ENCODE data around the gene PCK2. TPM values are rescaled to one million over a fixed set of nuclear protein-coding genes. Genes with fewer than 3 reads are reported as not detected.
A peak's percentile ranks its signal among the peaks of the same experiment; 100 is the strongest.

PCK2 gene
- total RNA-seq, 1 donor from 2014 or later = 5.8 TPM

- DNase-seq = no peak
These were observed 45.3 kb downstream of the PCK2 start for GRCh38 chr14:24139272-24139934.

DNA sequence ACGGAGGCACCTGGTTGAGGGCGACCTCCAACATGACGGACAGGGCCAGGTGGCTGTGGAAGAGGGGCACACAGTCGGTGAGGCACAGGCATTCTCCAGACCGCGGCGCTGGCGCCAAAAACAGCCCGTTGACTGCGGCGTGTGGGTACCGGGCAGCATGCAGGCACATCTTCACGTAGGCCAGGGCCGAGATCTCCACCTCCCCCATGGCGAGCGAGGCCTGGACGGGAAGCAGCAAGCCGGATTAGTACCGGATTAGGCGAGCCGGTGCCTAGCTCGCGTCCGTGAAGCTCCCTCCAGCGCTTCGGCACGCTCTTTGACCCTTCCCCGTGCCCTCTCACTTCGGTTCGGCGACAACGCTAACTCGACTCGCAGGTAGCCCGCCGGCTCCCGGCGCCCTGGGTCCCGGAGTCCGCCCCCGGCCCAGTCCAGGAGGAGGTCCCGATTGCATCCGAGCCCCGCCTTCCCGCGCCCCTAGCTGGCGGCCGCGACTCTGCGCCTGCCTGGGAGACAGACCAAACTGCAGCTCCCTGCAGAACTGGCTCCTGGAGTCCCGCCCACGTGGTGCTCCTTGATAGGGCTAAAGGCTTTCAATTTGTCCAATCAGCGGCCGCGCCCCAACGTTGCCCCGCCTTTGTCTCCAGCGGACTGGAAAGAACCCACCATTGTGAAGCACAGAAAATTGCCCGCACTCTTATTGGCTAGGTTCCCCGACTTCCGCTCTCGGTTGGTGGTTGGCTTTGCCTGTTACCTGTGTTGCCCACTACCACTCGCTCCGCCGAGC is 47.2 kb downstream of the PCK2 start, which contains the start of gene EMC9:
EMC9 (minus strand) TSS at position 495 of the 784 bp plus-strand sequence; CDS start at position 208, 287 bp downstream.
- DNase-seq = peak; percentile 100

DNA sequence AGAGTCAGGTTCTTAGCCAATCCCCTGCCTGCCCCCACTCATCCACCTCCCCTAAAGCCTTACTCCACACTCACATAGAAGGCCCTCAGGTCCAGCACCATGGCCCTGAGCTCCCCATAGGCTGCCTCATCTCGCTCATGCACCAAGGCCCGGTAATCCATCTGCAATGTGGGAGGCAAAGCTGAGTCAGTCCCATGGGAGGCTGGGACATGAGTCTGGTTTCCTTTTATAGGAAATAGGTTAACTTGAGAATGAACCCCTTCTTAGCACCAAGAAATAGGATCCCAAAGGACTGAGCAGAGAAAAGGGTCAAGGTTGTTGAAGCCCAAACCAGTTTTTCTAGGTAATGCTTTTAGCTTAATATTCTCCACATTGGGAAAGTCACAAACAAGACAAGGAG is 49.4 kb downstream of the PCK2 start:
- no peak for DNase-seq

DNA sequence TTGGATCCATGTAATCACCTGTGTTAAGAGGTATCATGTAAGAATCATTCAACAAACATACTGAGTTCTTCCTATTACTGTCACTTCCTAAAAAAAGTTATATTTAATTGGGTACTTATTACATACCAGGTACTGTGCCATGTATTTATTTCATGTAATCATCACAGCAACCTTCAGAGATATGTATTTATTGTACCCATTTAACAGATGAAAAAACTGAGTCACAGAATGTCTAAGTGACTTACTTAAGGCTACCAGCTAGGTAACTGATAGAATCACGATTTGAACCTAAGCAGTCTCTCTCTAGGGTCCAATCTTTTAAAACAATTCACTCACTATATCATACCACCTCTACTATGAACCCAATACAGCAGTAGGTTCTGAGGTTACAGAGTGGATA is 50.3 kb downstream of the PCK2 start:
- no peak for DNase-seq

DNA sequence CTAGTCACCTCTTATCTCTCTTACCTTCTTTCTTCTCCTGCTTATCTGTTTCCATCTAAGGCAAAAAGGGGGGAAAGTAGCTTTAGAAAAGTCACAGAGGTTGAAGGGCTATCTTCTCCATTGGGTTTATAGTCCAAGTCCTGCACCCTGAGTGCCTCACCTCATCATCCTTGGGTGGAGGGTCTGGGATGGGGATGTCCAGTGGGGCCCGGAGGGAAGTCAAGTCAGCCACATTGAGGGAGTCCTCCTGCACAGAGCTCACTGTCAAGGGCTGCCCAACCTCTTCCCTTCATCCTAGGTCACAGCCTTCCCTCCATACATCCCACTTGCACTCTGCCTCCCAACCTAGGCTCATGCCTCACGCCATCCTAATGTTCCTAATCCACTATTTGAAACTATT is 51.1 kb downstream of the PCK2 start:
- no peak for DNase-seq

DNA sequence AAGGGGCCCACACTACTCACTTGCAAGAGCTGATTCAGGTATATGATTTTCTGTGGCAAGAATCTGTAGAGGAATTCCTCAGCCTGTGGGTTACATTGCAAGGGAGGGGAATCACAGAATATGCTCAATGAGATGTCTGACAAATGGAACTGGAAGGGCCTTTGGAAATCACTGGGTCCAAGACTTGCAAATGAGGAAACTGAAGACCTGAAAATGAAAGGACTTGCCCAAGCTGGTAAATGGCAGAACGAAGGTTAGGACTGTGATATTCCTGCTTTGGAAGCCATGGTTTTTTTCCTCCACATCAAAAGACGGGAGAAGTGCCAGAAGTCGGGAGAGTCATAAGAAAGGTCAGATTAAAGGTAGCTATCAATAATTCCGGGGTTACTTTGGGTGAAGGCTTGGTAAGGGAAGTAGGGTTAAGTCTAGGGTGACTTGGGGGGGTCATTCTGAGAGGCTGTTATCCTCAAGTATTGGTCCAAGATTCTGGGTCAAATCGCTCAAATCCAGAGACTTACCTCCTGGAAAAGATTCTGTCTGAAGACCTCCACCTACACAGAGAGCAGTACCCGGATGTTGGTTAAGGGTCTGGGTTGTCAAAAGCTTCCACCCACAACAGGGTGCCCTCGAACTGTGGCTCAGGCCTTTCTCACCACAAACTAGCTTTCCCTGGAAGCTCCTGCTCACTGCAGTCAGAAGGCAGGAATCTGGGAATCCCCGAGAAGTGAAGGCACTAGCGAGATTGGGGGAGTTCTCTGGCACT is 51.8 kb downstream of the PCK2 start:
- no peak for DNase-seq

DNA sequence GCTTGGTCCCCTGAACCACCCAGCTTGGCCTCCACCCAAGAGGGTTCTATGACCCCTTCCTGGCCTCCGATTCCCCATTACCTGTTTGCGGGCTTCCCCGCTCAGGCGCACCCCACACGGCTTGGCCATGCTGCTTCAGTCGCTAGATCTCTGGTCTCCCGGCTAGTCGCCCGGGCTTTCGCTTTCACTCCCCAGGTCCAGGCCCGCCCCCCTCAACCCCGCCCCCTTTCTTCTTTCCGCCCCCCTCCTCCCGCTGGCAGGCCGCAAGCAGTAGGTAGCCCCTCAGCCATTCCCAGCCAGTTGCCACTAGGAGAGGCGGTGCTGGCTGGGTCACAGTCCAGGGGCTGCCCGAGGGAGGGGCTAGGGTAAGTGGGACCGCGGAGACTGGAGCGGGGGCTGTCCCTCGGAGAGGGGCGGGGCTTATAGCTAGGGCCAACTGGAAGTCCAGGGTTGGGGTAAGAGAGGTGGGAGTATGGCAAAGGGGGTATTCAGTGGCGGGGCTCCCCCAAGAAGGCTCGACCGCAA is 52.4 kb downstream of the PCK2 start, which contains the start of gene PSME2:
PSME2 (minus strand) TSS at position 158 of the 525 bp plus-strand sequence; CDS start at position 129, 29 bp downstream.
- peak; percentile 98 for DNase-seq

DNA sequence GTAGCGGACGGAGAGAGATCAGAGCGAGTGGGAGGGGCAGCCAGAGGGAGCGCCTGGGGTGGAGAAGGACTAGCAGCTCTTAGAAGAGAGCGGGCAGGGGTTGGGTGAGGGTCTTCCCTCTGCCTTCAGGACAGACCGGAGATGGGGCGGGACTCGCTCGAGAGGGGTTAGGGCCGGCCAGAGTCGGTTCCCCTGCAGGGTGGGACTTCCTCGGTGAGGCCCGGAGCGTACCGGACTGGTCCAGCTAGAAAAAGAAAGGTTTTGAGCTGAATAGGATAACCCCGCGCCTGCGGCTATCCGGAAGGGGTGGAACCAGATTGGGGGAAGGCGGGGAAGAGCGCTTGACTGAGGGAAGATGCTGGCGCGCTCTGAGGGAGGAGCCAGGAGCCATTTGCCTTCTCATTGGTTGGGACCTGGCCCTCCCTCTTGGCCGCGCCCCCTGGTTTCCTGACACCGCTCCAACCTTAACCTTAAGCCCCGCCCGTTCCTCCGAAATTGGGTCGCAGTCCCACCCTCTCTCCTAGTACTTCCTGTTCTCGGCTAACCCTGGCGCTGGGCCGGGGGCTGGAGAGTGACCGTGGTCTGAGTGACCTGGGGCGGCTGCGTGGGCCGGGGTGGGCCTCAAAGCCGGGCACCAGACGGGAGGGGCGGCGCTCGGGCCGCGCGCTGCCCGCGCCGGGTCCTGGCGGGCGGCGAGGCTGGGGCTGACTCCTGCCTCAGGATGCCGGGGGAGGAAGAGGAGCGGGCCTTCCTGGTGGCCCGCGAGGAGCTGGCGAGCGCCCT is 53.1 kb downstream of the PCK2 start, which contains the start of gene RNF31:
RNF31 (plus strand) TSS at position 521 of the 783 bp plus-strand sequence; CDS start at position 722, 201 bp downstream.
- peak; percentile 98 for DNase-seq

DNA sequence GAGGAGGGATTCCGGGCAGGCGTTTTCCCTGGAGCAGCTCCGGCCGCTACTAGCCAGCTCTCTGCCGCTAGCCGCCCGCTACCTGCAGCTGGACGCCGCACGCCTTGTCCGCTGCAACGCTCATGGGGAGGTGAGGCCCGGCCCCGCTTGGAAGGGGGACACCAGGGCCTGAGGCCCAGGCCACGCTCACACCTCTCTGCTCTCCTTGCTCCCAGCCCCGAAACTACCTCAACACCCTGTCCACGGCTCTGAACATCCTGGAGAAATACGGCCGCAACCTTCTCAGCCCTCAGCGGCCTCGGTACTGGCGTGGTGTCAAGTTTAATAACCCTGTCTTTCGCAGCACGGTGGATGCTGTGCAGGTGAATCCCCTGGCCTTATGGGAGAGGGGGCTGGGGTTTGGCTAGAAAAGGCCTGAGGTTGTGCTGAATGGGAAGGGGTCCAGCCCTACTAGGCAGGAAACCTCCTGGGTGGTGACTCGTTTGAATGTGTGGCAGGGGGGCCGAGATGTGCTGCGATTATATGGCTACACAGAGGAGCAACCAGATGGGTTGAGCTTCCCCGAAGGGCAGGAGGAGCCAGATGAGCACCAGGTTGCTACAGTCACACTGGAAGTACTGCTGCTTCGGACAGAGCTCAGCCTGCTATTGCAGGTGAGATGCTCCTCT is 53.8 kb downstream of the PCK2 start:
- no peak for DNase-seq

DNA sequence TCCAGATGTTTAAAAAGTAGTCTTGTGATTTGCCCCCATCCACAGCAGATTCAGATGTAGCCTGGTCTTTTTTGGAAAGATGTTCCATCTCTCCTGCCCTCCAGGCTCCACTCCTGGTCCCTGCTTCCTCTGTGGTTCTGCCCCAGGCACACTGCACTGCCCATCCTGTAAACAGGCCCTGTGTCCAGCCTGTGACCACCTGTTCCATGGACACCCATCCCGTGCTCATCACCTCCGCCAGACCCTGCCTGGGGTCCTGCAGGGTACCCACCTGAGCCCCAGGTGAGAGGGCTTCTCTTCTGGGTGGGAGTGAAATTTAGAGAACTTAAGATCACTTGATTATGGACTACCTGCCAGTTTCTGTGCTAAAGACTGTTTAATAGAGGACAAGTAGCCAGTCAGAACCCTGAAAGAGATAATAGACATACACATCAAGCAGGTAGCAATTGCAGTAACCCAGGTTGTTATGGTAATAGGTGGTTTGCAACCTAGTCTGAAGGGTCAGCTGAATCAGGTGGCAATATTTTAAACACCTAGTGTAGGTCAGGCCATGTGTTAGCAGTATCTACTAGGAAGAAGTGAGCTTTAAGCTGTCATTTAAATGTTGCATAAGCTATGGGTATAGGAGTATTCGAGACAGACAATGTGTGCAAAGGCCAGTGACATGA is 55.3 kb downstream of the PCK2 start:
- no peak for DNase-seq

DNA sequence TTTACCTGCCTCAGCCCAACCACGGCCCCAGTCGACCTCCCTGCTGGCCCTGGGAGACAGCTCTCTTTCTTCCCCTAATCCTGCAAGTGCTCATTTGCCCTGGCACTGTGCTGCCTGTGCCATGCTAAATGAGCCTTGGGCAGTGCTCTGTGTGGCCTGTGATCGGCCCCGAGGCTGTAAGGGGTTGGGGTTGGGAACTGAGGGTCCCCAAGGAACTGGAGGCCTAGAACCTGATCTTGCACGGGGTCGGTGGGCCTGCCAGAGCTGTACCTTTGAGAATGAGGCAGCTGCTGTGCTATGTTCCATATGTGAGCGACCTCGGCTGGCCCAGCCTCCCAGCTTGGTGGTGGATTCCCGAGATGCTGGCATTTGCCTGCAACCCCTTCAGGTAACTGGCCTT is 56.0 kb downstream of the PCK2 start:
- no peak for DNase-seq

GRCh38 chr14:24150567-24150966 is 56.5 kb downstream of the PCK2 start:
- DNase-seq = no peak

DNA sequence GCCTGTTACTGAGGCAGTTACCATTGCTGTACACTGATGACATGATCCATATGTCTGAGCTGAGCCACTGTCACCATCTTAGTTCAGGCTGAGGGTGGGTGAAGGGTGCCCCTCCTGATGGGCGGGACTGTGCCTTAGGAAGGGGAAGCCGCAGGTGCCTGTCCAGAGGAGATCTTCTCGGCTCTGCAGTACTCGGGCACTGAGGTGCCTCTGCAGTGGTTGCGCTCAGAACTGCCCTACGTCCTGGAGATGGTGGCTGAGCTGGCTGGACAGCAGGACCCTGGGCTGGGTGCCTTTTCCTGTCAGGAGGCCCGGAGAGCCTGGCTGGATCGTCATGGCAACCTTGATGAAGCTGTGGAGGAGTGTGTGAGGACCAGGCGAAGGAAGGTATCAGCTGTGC is 56.9 kb downstream of the PCK2 start:
- DNase-seq = no peak

GRCh38 chr14:24151404-24152080 is 57.4 kb downstream of the PCK2 start:
- no peak for DNase-seq

Other genes starting within 250 kb of the PCK2 start
- 36.4 and 42.9 TPM in 2 replicates for gene DHRS4, start 140.5 kb upstream of the PCK2 start, total RNA-seq
- gene DHRS4L2, start 105.4 kb upstream of the PCK2 start, total RNA-seq = 11.6 and 12.6 TPM in 2 replicates
- 0.05 TPM in 1 of 2 replicates, not detected in the other for gene CARMIL3, start 42.3 kb upstream of the PCK2 start, total RNA-seq
- gene CPNE6, start 22.7 kb upstream of the PCK2 start, total RNA-seq = not detected in 2 replicates
- gene DCAF11, start 20.5 kb downstream of the PCK2 start, total RNA-seq = 90.7 and 93.9 TPM in 2 replicates
- gene NRL, start 20.6 kb downstream of the PCK2 start, total RNA-seq = 0.88 and 2.6 TPM in 2 replicates
- 0.42 and 0.51 TPM in 2 replicates for gene FITM1, start 36.3 kb downstream of the PCK2 start, total RNA-seq
- 167 TPM in 2 replicates for gene PSME1, start 41.9 kb downstream of the PCK2 start, total RNA-seq
- 21.4 and 26.4 TPM in 2 replicates for gene EMC9, start 47.3 kb downstream of the PCK2 start, total RNA-seq
- gene PSME2, start 52.3 kb downstream of the PCK2 start, total RNA-seq = 108 and 110 TPM in 2 replicates
- 53.2 and 54.1 TPM in 2 replicates for gene RNF31, start 53.2 kb downstream of the PCK2 start, total RNA-seq
- gene IRF9, start 67.0 kb downstream of the PCK2 start, total RNA-seq = 37.8 and 55.5 TPM in 2 replicates
- gene REC8, start 77.8 kb downstream of the PCK2 start, total RNA-seq = 2.7 and 4.2 TPM in 2 replicates
- 28.8 and 60.6 TPM in 2 replicates for gene IPO4, start 94.5 kb downstream of the PCK2 start, total RNA-seq
- 63.5 and 82.5 TPM in 2 replicates for gene TM9SF1, start 101.1 kb downstream of the PCK2 start, total RNA-seq
- not detected in 2 replicates for gene TSSK4, start 111.4 kb downstream of the PCK2 start, total RNA-seq
- gene CHMP4A, start 119.2 kb downstream of the PCK2 start, total RNA-seq = 36.8 and 39.3 TPM in 2 replicates
- gene MDP1, start 121.8 kb downstream of the PCK2 start, total RNA-seq = 5.9 and 23.7 TPM in 2 replicates
- 197 and 248 TPM in 2 replicates for gene NEDD8, start 138.1 kb downstream of the PCK2 start, total RNA-seq
- gene GMPR2, start 138.6 kb downstream of the PCK2 start, total RNA-seq = 108 and 121 TPM in 2 replicates
- gene TINF2, start 148.3 kb downstream of the PCK2 start, total RNA-seq = 68.4 and 71.7 TPM in 2 replicates
- gene TGM1, start 168.9 kb downstream of the PCK2 start, total RNA-seq = 0.17 and 0.51 TPM in 2 replicates
- gene RABGGTA, start 177.3 kb downstream of the PCK2 start, total RNA-seq = 27.9 and 28.6 TPM in 2 replicates
- 10.6 and 16.7 TPM in 2 replicates for gene DHRS1, start 205.5 kb downstream of the PCK2 start, total RNA-seq
- 30.1 and 33.5 TPM in 2 replicates for gene NOP9, start 205.5 kb downstream of the PCK2 start, total RNA-seq
- gene CIDEB, start 213.7 kb downstream of the PCK2 start, total RNA-seq = 4.6 and 7.5 TPM in 2 replicates
- gene LTB4R2, start 215.8 kb downstream of the PCK2 start, total RNA-seq = 5.9 and 9.7 TPM in 2 replicates
- gene LTB4R, start 217.2 kb downstream of the PCK2 start, total RNA-seq = 3.5 and 3.6 TPM in 2 replicates
- 68.4 and 138 TPM in 2 replicates for gene ADCY4, start 240.8 kb downstream of the PCK2 start, total RNA-seq
- gene RIPK3, start 245.7 kb downstream of the PCK2 start, total RNA-seq = 4.7 and 5.8 TPM in 2 replicates

All from dermis blood vessel endothelial cell (primary cell).